HG03521 (cell line): Measurements from ENCODE around the gene ISOC2.

ENCODE experiments used
- ATAC-seq: cut with Tn5 transposase; IDR thresholded peaks from one replicate; pipeline ENCODE4 v1.9.1; 2021; ENCODE audit warnings: mild to moderate bottlenecking, moderate library complexity; ENCODE audit not compliant: unreplicated experiment

ISOC2 gene

DNA sequence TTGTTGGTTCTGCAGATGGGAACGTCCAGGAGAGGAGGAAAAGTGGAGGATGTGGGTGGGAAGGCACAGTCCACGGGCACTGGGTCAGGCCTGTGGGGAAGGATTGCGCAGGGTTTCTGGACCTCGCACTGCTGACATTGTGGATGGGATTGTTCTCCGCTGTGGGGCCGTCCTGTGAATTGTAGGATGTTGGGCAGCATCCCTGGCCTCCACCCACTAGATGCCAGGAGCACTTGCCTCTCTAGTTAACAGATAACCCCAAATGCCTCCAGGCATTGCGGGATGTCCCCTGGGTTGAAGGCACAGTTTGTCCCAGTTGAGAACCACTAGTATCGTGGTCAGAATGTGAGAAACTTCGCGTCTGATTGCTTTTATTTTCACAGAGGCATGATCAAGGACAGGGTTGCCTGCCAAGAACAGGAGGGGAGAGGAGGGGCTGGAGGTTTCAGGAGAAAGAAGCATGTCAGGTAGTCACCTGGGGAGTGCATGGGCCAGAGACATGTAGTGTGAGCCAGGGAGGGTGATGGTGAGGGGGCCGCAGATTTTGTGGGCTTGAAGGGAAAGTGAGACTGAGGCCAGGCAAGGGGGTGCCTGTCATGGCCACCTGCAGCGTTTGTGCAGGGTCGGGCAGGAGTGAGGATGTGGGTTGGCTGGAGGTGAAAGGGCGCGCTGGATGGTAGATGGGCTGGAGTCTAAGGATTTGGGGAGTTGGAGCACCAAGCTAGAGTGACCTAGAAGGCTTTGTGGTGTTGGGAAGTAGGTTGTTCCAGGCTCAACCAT, 18.2 kb upstream of the ISOC2 start:
- no peak for ATAC-seq

- no peak for ATAC-seq
Observed at GRCh38 chr19:55479045-55479444, 17.6 kb upstream of the ISOC2 start.

GRCh38 chr19:55478364-55478763, 16.9 kb upstream of the ISOC2 start:
- no peak for ATAC-seq

GRCh38 chr19:55477905-55478304, 16.5 kb upstream of the ISOC2 start:
- ATAC-seq: no peak

GRCh38 chr19:55476100-55476775, 14.8 kb upstream of the ISOC2 start, which contains the start of gene ZNF628:
Gene ZNF628 (plus strand): TSS chr19:55476617. CDS start chr19:55479911, 3,294 bp downstream.
- ATAC-seq: peak; percentile 95

GRCh38 chr19:55474269-55475265, 13.1 kb upstream of the ISOC2 start:
- ATAC-seq: no peak

DNA sequence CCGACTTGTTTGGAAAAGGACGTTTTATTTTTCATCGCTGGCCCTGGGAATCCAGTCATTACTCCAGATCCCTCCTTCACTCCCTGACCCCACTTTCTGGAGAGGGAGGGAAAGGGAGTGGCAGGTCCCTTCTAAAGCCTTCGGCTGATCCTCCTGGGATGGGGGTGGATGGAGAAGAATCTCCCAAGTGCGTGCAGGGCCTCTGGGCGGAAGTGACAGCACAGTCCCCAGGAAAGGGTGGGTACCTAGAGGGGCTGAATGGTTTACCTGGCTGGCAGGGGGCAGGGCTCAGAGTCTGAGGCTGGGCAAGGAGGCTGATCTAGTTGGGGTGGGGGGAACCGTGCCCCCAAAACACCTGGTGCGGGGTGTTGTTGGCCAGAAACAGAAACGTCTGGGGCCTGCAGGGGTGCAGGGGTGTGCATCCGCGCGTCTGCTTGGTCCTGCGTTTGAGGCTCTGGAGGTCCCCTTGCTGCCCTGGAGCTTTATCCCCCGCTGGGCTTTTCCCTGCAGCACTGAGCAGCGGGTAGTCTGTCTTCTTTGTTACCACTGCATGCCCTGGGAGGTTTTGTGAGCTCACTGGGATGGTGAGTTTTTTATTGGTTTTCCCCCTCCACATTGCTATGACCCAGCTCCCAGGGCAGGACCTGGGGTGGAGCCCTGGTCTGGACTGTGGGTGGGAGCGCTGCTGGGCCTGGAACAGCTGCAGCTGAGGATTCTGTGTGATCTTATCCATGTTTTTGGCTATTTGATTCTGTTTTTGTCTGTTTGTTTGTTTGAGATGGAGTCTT, 12.0 kb upstream of the ISOC2 start:
- no peak for ATAC-seq

DNA sequence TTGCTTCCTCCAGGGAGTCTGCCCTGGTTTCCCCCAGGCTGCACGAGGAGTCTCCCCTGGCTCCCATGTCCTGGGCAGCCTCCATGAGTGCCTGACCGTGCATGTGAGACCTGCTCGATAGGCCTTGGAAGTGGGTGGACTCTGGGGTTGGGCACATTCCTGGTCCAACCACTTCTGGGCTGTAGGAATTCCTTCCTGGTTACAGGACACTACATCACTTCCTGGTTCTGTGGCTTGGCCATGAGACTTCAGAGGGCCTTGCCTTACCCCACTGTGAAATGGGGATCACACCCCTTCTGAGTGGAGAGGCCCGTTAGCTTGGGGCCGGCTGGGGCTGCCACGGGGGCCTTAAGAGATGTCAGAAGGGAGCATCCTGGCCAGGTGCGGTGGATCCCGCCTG, 11.0 kb upstream of the ISOC2 start:
- ATAC-seq: no peak

DNA sequence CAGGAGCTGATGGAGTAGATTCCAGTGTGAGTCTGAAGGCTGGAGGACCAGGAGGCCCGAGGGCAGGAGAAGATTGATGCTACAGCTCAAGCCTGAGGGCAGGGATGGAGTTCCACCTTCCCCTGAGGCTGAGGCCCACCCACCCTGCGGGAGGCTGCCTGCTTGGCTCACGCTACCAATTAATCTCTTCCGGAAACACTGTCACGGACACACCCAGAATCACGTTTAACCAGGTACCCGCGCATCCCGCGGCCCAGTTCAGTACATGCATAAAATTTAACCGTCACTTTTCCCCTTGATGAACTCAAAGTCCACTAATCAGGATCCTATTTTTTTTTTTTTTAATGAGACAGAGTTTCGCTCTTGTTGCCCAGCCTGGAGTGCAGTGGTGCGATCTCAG, 9.8 kb upstream of the ISOC2 start:
- no peak for ATAC-seq

- ATAC-seq: no peak
Observed at GRCh38 chr19:55468054-55468393, 6.6 kb upstream of the ISOC2 start.

DNA sequence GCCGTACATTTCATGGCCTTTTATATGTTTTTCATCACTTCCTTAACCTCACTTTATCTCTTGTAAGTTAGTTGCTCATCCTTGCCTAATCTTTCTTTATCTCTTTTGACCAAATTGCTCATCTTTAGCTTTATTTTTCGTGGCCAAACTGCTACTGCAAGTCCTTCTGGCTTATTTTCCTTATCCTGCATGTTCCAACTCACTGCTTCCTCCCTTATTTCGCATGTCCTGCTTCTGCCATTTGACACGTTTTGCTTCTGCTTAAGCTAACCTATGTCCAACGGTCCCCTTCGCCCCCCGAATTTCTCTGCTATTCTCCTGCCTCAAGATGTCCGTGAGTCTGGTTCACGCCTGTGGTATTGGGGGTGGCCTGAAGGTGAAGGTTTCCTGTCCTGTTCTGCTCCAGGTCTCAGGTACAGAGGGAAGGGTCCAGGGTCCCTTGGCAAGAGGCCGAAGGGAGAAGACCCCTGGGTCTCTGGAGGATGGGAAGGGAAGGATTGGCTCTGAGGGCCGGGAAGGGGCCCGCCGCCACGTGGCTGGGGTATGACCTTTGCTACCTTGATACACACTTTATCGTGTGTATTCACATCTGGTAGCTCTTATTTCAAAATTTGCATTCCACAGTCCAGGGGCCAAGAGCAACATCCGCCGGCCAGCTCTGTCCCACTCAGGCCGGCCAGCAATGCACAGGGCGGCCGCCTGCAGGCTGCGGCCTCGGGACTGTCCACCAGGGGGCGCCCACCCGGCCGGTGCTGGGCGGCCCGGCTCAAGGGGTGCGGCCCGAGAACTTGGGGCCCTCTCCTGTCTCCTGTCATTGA, 6.0 kb upstream of the ISOC2 start:
- ATAC-seq: peak; percentile 71

GRCh38 chr19:55466241-55466614, 4.8 kb upstream of the ISOC2 start:
- no peak for ATAC-seq

- no peak for ATAC-seq
Observed at GRCh38 chr19:55465460-55466240, 4.2 kb upstream of the ISOC2 start.

DNA sequence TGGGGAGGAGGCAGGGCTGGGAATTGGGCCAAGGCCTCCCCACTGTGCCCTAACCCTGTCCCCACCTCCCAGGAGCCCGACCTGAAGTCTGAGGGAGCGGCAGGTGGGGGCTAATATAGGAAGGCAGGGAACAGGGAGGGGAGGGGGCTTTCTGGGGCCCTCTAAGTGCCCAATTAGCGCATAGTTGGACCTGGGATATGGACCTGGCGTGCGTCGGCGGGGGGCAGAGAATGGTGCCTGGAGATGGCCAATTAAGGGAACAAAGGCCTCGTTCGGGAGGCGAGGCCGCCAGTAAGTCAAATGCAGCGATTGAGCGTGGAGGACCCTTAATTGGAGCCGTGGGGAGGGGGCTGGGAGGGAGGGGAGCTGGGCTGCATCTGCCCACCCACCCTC, 3.2 kb upstream of the ISOC2 start, which contains the start of gene C19orf85:
TSS of gene C19orf85 (minus strand) at position 90 of the 393 bp plus-strand sequence. CDS start 197 bp downstream, outside the sequence.
- ATAC-seq: no peak

GRCh38 chr19:55464039-55464661, 2.7 kb upstream of the ISOC2 start:
- ATAC-seq: no peak

GRCh38 chr19:55463583-55464031, 2.2 kb upstream of the ISOC2 start:
- no peak for ATAC-seq

DNA sequence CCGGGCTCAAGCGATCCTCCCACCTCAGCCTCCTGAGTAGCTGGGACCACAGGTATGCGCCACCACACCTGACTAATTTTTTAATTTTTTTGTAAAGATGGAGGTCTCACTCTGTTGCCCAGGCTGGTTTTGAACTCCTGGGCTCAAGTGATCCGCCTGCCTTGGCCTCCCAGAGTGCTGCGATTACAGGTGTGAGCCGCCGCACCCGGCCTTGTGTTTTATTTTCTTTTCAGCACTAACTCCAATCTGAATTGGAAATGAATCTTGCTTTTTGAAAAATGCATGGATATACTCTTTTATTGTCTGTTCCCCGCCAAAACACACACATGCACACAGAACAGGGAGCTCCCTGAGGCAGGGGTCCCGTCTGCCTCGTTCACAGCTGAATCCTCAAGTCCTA, 1.3 kb upstream of the ISOC2 start:
- no peak for ATAC-seq

GRCh38 chr19:55461974-55462626, 658 bp upstream of the ISOC2 start:
- no peak for ATAC-seq
